ENCODE data around the gene MAP2.

MAP2 gene

GRCh38 chr2:209423562-209424198 lies at the start of gene MAP2:
TSS of gene MAP2 (plus strand) at chr2:209424047. CDS start at chr2:209653171, 229,124 bp downstream.
- peak; percentile 83 for DNase-seq

GRCh38 chr2:209376686-209377085 lies 47.2 kb upstream of the MAP2 start:
- DNase-seq = no peak

- no peak for DNase-seq
Measured at GRCh38 chr2:209380293-209380692, 43.6 kb upstream of the MAP2 start.

- no peak for DNase-seq
Measured at GRCh38 chr2:209381091-209381490, 42.8 kb upstream of the MAP2 start.

GRCh38 chr2:209382775-209383174 lies 41.1 kb upstream of the MAP2 start:
- DNase-seq = no peak

GRCh38 chr2:209383212-209383611 lies 40.6 kb upstream of the MAP2 start:
- DNase-seq = no peak

- no peak for DNase-seq
Measured at GRCh38 chr2:209387389-209387788, 36.5 kb upstream of the MAP2 start.

GRCh38 chr2:209388446-209389037 lies 35.3 kb upstream of the MAP2 start:
- DNase-seq = no peak

GRCh38 chr2:209389171-209389618 lies 34.7 kb upstream of the MAP2 start:
- DNase-seq = no peak

- no peak for DNase-seq
Measured at GRCh38 chr2:209390839-209391238, 33.0 kb upstream of the MAP2 start.

GRCh38 chr2:209391776-209392401 lies 32.0 kb upstream of the MAP2 start:
- no peak for DNase-seq

GRCh38 chr2:209395229-209395628 lies 28.6 kb upstream of the MAP2 start:
- no peak for DNase-seq

GRCh38 chr2:209395652-209396051 lies 28.2 kb upstream of the MAP2 start:
- no peak for DNase-seq

GRCh38 chr2:209398463-209398862 lies 25.4 kb upstream of the MAP2 start:
- DNase-seq = no peak

- DNase-seq = no peak
Measured at GRCh38 chr2:209401788-209402187, 22.1 kb upstream of the MAP2 start.

- DNase-seq = no peak
Measured at GRCh38 chr2:209411296-209411695, 12.6 kb upstream of the MAP2 start.

GRCh38 chr2:209411718-209412117 lies 12.1 kb upstream of the MAP2 start:
- DNase-seq = no peak

GRCh38 chr2:209413311-209414014 lies 10.4 kb upstream of the MAP2 start:
- DNase-seq = no peak

- DNase-seq = no peak
Measured at GRCh38 chr2:209416913-209417312, 6.9 kb upstream of the MAP2 start.

GRCh38 chr2:209422191-209422754 lies 1.6 kb upstream of the MAP2 start:
- DNase-seq = no peak

- no peak for DNase-seq
Measured at GRCh38 chr2:209424199-209424701, 403 bp downstream of the MAP2 start.

- no peak for DNase-seq
Measured at GRCh38 chr2:209424781-209425470, 1.1 kb downstream of the MAP2 start.
